ENCODE results near the gene EIF4ENIF1. TPM values are rescaled to one million over a fixed set of nuclear protein-coding genes. Genes with fewer than 3 reads are reported as not detected.
"Not testable (repeated sequence)": the region's sequence is repeated elsewhere in the genome, so short reads cannot be mapped to it uniquely, and the experiment has no call there.

The EIF4ENIF1 gene
- 12.3 TPM for total RNA-seq
- polyA plus RNA-seq, result 12.1 TPM
- long read RNA-seq, donor 1, result 0 reads
- long read RNA-seq, donor 2, partial matches to known transcripts, result 5 of 7 reads
- long read RNA-seq, donor 2, other reads (novel, unspliced or antisense), result 0 of 7 reads
- long read RNA-seq, donor 3, partial matches to known transcripts, result 30 of 31 reads
- long read RNA-seq, donor 3, other reads (novel, unspliced or antisense), result 0 of 31 reads
- long read RNA-seq, donor 4, partial matches to known transcripts, result 0 of 1 reads
- long read RNA-seq, donor 4, other reads (novel, unspliced or antisense), result 0 of 1 reads
- long read RNA-seq, donor 5, partial matches to known transcripts, result 0 of 1 reads
- long read RNA-seq, donor 5, other reads (novel, unspliced or antisense), result 0 of 1 reads
- long read RNA-seq, donor 6, partial matches to known transcripts, result 15 of 15 reads
- long read RNA-seq, donor 6, other reads (novel, unspliced or antisense), result 0 of 15 reads
- long read RNA-seq, donor 7, partial matches to known transcripts, result 0 of 3 reads
- long read RNA-seq, donor 7, other reads (novel, unspliced or antisense), result 0 of 3 reads
- long read RNA-seq, donor 8, result 0 reads
- long read RNA-seq, donor 9, result 0 reads
- long read RNA-seq, donor 10, partial matches to known transcripts, result 0 of 1 reads
- long read RNA-seq, donor 10, other reads (novel, unspliced or antisense), result 0 of 1 reads

GRCh38 chr22:31489632-31490495 is at the start of gene EIF4ENIF1:
TSS of gene EIF4ENIF1 (minus strand) at chr22:31489842. CDS start at chr22:31488718, 1,124 bp downstream.
- peak in 8 of 9 donors; percentile 44 to 89 (median 70) for DNase-seq (ENCODE audit: low read depth in 6 of 9, low spot score in 9 of 9)
- Histone ChIP-seq H3K27ac (ENCODE audit: low read depth in 1 of 2, low read length in 1 of 2) (peak within 1 kb of the TSS; percentile 96), H3K27me3 (ENCODE audit: control insufficient read depth in 2 of 2, insufficient read depth in 1 of 2, low read length in 1 of 2) (no peaks in the 10 kb centered on the region), H3K4me1 (ENCODE audit: control insufficient read depth in 2 of 2, insufficient read depth in 2 of 2, low read length in 2 of 2) (peaks cover 9 to 21% of the 10 kb centered on the region in 2 donors), H3K36me3 (ENCODE audit: control insufficient read depth in 2 of 2, insufficient read depth in 2 of 2, low read length in 1 of 2) (peaks cover 0 to 17% of the 10 kb centered on the region in 2 donors), H3K4me3 (ENCODE audit: low read length in 2 of 2) (peak within 1 kb of the TSS; percentile 56 to 91), H3K9me3 (ENCODE audit: control insufficient read depth in 2 of 2, insufficient read depth in 1 of 2, low read length in 1 of 2) (no peaks in the 10 kb centered on the region)
- WGBS, result under 1% methylated on average over 100 of the region's 100 CpGs

GRCh38 chr22:31538815-31539214 is 49.2 kb upstream of the EIF4ENIF1 start:
- DNase-seq (ENCODE audit: low read depth in 6 of 9, low spot score in 9 of 9), result no peak
- Histone ChIP-seq H3K9me3 (ENCODE audit: control insufficient read depth in 2 of 2, insufficient read depth in 1 of 2, low read length in 1 of 2) (no peaks in the 10 kb centered on the region), H3K27me3 (ENCODE audit: control insufficient read depth in 2 of 2, insufficient read depth in 1 of 2, low read length in 1 of 2) (no peaks in the 10 kb centered on the region), H3K4me1 (ENCODE audit: control insufficient read depth in 2 of 2, insufficient read depth in 2 of 2, low read length in 2 of 2) (no peaks in the 10 kb centered on the region), H3K27ac (ENCODE audit: low read depth in 1 of 2, low read length in 1 of 2) (no peak overlapping the region), H3K4me3 (ENCODE audit: low read length in 2 of 2) (no peak overlapping the region), H3K36me3 (ENCODE audit: control insufficient read depth in 2 of 2, insufficient read depth in 2 of 2, low read length in 1 of 2) (peaks cover 17 to 18% of the 10 kb centered on the region in 2 donors)
- WGBS, result over 99% methylated on average over 5 of the region's 5 CpGs

GRCh38 chr22:31537019-31537535 is 47.4 kb upstream of the EIF4ENIF1 start:
- 94% methylated on average over 8 of the region's 8 CpGs for WGBS
- no peaks in the 10 kb centered on the region for H3K27me3 ChIP-seq (ENCODE audit: control insufficient read depth in 2 of 2, insufficient read depth in 1 of 2, low read length in 1 of 2)
- H3K4me3 ChIP-seq (ENCODE audit: low read length in 2 of 2), result no peak overlapping the region
- DNase-seq (ENCODE audit: low read depth in 6 of 9, low spot score in 9 of 9), result no peak
- no peaks in the 10 kb centered on the region for H3K9me3 ChIP-seq (ENCODE audit: control insufficient read depth in 2 of 2, insufficient read depth in 1 of 2, low read length in 1 of 2)
- H3K27ac ChIP-seq (ENCODE audit: low read depth in 1 of 2, low read length in 1 of 2), result no peak overlapping the region
- H3K4me1 ChIP-seq (ENCODE audit: control insufficient read depth in 2 of 2, insufficient read depth in 2 of 2, low read length in 2 of 2), result no peaks in the 10 kb centered on the region
- H3K36me3 ChIP-seq (ENCODE audit: control insufficient read depth in 2 of 2, insufficient read depth in 2 of 2, low read length in 1 of 2), result peaks cover 24 to 25% of the 10 kb centered on the region in 2 donors

- peak in 1 of 9 donors; percentile 4 for DNase-seq (ENCODE audit: low read depth in 6 of 9, low spot score in 9 of 9)
- WGBS, result 80% methylated on average over 5 of the region's 5 CpGs
These were observed 43.7 kb upstream of the EIF4ENIF1 start for GRCh38 chr22:31533374-31533773.

GRCh38 chr22:31532060-31532459 is 42.4 kb upstream of the EIF4ENIF1 start:
- Histone ChIP-seq H3K4me3 (ENCODE audit: low read length in 2 of 2) (no peak overlapping the region), H3K9me3 (ENCODE audit: control insufficient read depth in 2 of 2, insufficient read depth in 1 of 2, low read length in 1 of 2) (no peaks in the 10 kb centered on the region), H3K4me1 (ENCODE audit: control insufficient read depth in 2 of 2, insufficient read depth in 2 of 2, low read length in 2 of 2) (no peaks in the 10 kb centered on the region), H3K27ac (ENCODE audit: low read depth in 1 of 2, low read length in 1 of 2) (no peak overlapping the region), H3K36me3 (ENCODE audit: control insufficient read depth in 2 of 2, insufficient read depth in 2 of 2, low read length in 1 of 2) (peaks cover 25 to 30% of the 10 kb centered on the region in 2 donors), H3K27me3 (ENCODE audit: control insufficient read depth in 2 of 2, insufficient read depth in 1 of 2, low read length in 1 of 2) (no peaks in the 10 kb centered on the region)
- no peak for DNase-seq (ENCODE audit: low read depth in 6 of 9, low spot score in 9 of 9)
- 88% methylated on average over 1 of the region's 1 CpG for WGBS

More at GRCh38 chr22:31533374-31533773, 43.7 kb upstream of the EIF4ENIF1 start:
- Histone ChIP-seq H3K27ac (ENCODE audit: low read depth in 1 of 2, low read length in 1 of 2) (no peak overlapping the region), H3K4me3 (ENCODE audit: low read length in 2 of 2) (no peak overlapping the region), H3K36me3 (ENCODE audit: control insufficient read depth in 2 of 2, insufficient read depth in 2 of 2, low read length in 1 of 2) (peaks cover 22 to 27% of the 10 kb centered on the region in 2 donors), H3K27me3 (ENCODE audit: control insufficient read depth in 2 of 2, insufficient read depth in 1 of 2, low read length in 1 of 2) (no peaks in the 10 kb centered on the region), H3K4me1 (ENCODE audit: control insufficient read depth in 2 of 2, insufficient read depth in 2 of 2, low read length in 2 of 2) (no peaks in the 10 kb centered on the region), H3K9me3 (ENCODE audit: control insufficient read depth in 2 of 2, insufficient read depth in 1 of 2, low read length in 1 of 2) (no peaks in the 10 kb centered on the region)

DNA sequence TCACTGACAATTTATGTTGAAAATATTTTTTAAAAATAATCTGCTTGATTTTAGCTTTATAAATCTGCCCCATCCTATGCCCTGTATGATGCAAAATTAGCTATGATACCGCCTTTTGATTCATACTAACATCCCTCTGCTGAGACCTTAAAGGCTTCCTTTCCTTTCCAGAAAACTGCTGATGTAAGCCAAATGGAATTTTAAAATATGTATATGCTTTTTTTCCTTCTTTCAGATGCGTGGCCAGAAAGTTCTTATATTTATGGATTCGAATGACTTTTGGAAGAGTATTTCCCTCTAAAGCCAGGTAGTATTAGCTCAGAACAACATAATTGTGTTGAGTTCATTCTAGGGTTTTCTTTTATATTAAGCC is 41.2 kb upstream of the EIF4ENIF1 start:
- no peak for DNase-seq (ENCODE audit: low read depth in 6 of 9, low spot score in 9 of 9)
- peak overlapping the region in 1 of 2 donors; percentile 10 for H3K27ac ChIP-seq (ENCODE audit: low read depth in 1 of 2, low read length in 1 of 2)

GRCh38 chr22:31526270-31526669 is 36.6 kb upstream of the EIF4ENIF1 start:
- H3K9me3 ChIP-seq (ENCODE audit: control insufficient read depth in 2 of 2, insufficient read depth in 1 of 2, low read length in 1 of 2), result no peaks in the 10 kb centered on the region
- H3K4me1 ChIP-seq (ENCODE audit: control insufficient read depth in 2 of 2, insufficient read depth in 2 of 2, low read length in 2 of 2), result no peaks in the 10 kb centered on the region
- no peak overlapping the region for H3K27ac ChIP-seq (ENCODE audit: low read depth in 1 of 2, low read length in 1 of 2)
- DNase-seq (ENCODE audit: low read depth in 6 of 9, low spot score in 9 of 9), result no peak
- H3K27me3 ChIP-seq (ENCODE audit: control insufficient read depth in 2 of 2, insufficient read depth in 1 of 2, low read length in 1 of 2), result no peaks in the 10 kb centered on the region
- no peak overlapping the region for H3K4me3 ChIP-seq (ENCODE audit: low read length in 2 of 2)
- 95% methylated on average over 7 of the region's 7 CpGs for WGBS
- peaks cover 17 to 24% of the 10 kb centered on the region in 2 donors for H3K36me3 ChIP-seq (ENCODE audit: control insufficient read depth in 2 of 2, insufficient read depth in 2 of 2, low read length in 1 of 2)

More for the DNA sequence above, 41.2 kb upstream of the EIF4ENIF1 start:
- WGBS, result 89% methylated on average over 3 of the region's 3 CpGs
- Histone ChIP-seq H3K9me3 (ENCODE audit: control insufficient read depth in 2 of 2, insufficient read depth in 1 of 2, low read length in 1 of 2) (no peaks in the 10 kb centered on the region), H3K27me3 (ENCODE audit: control insufficient read depth in 2 of 2, insufficient read depth in 1 of 2, low read length in 1 of 2) (no peaks in the 10 kb centered on the region), H3K4me3 (ENCODE audit: low read length in 2 of 2) (no peak overlapping the region), H3K4me1 (ENCODE audit: control insufficient read depth in 2 of 2, insufficient read depth in 2 of 2, low read length in 2 of 2) (no peaks in the 10 kb centered on the region), H3K36me3 (ENCODE audit: control insufficient read depth in 2 of 2, insufficient read depth in 2 of 2, low read length in 1 of 2) (peaks cover 25 to 31% of the 10 kb centered on the region in 2 donors)

- not testable (repeated sequence) for H3K27ac ChIP-seq (ENCODE audit: low read depth in 1 of 2, low read length in 1 of 2); H3K9me3 ChIP-seq (ENCODE audit: control insufficient read depth in 2 of 2, insufficient read depth in 1 of 2, low read length in 1 of 2); H3K27me3 ChIP-seq (ENCODE audit: control insufficient read depth in 2 of 2, insufficient read depth in 1 of 2, low read length in 1 of 2); H3K4me3 ChIP-seq (ENCODE audit: low read length in 2 of 2); H3K4me1 ChIP-seq (ENCODE audit: control insufficient read depth in 2 of 2, insufficient read depth in 2 of 2, low read length in 2 of 2); DNase-seq (ENCODE audit: low read depth in 6 of 9, low spot score in 9 of 9)
- H3K36me3 ChIP-seq (ENCODE audit: control insufficient read depth in 2 of 2, insufficient read depth in 2 of 2, low read length in 1 of 2), result peaks cover 12 to 13% of the 10 kb centered on the region in 2 donors
- 94% methylated on average over 5 of the region's 5 CpGs for WGBS
These were observed 34.5 kb upstream of the EIF4ENIF1 start for GRCh38 chr22:31524132-31524531.
